Neutrophil (primary cell): ENCODE results near the gene JPH3.

Experiments
- H3K27ac ChIP-seq: fragments of 200-600 bp; sonication (generic); 2 replicates; pipeline ENCODE4 v1.5.1; 2016; ENCODE audit warnings: mild to moderate bottlenecking, moderate library complexity
- H3K27me3 ChIP-seq: fragments of 200-600 bp; sonication (generic); 2 replicates; pipeline ENCODE4 v1.6.0; 2016; ENCODE audit warnings: mild to moderate bottlenecking
- H3K36me3 ChIP-seq: fragments of 200-600 bp; sonication (generic); 2 replicates; pipeline ENCODE4 v1.5.1; 2017
- H3K4me1 ChIP-seq, 2 experiments: fragments of 200-600 bp in 1 of 2; sonication (generic) in 1 of 2; 1 replicate in 1 of 2; 2 replicates in 1 of 2; pipeline versions ENCODE4 v1.5.1 to v1.6.1; 2013 to 2016; ENCODE audit warnings: low read depth in 1 of 2, low read length in 1 of 2, mild to moderate bottlenecking in 1 of 2, moderate library complexity in 1 of 2; ENCODE audit not compliant: control insufficient read depth in 1 of 2, insufficient read depth in 1 of 2
- H3K4me3 ChIP-seq, 2 experiments: fragments of 200-600 bp in 1 of 2; sonication (generic) in 1 of 2; 1 replicate in 1 of 2; 2 replicates in 1 of 2; pipeline ENCODE4 v1.5.1; 2013 to 2016; ENCODE audit warnings: low read depth in 1 of 2, low read length in 1 of 2, mild to moderate bottlenecking in 1 of 2, moderate library complexity in 1 of 2
- H3K9me3 ChIP-seq: fragments of 200-600 bp; sonication (generic); 2 replicates; pipeline ENCODE4 v1.5.1; 2016
- CTCF ChIP-seq: fragments of 200-600 bp; sonication (generic); IDR thresholded peaks from 2 replicates; pipeline ENCODE4 v1.5.1; 2016; ENCODE audit warnings: antibody characterized with exemption

JPH3 gene

GRCh38 chr16:87684106-87684677 is 81.9 kb downstream of the JPH3 start:
- no peak for TF ChIP-seq CTCF
- H3K9me3 ChIP-seq, result no peaks in the 10 kb centered on the region
- no peaks in the 10 kb centered on the region for H3K27me3 ChIP-seq
- H3K4me3 ChIP-seq, result no peak overlapping the region
- no peak overlapping the region for H3K27ac ChIP-seq
- no peaks in the 10 kb centered on the region for H3K4me1 ChIP-seq
- no peaks in the 10 kb centered on the region for H3K36me3 ChIP-seq

- H3K27me3 ChIP-seq, result no peaks in the 10 kb centered on the region
These were observed 82.5 kb downstream of the JPH3 start for GRCh38 chr16:87684711-87685404.

GRCh38 chr16:87685405-87685755 is 83.1 kb downstream of the JPH3 start:
- no peak for TF ChIP-seq CTCF
- Histone ChIP-seq H3K27ac (no peak overlapping the region), H3K36me3 (no peaks in the 10 kb centered on the region), H3K4me3 (no peak overlapping the region), H3K4me1 (no peaks in the 10 kb centered on the region), H3K9me3 (no peaks in the 10 kb centered on the region), H3K27me3 (no peaks in the 10 kb centered on the region)

More at GRCh38 chr16:87684711-87685404, 82.5 kb downstream of the JPH3 start:
- no peaks in the 10 kb centered on the region for H3K36me3 ChIP-seq
- no peak overlapping the region for H3K27ac ChIP-seq
- no peaks in the 10 kb centered on the region for H3K4me1 ChIP-seq
- H3K4me3 ChIP-seq, result no peak overlapping the region
- TF ChIP-seq CTCF, result no peak
- no peaks in the 10 kb centered on the region for H3K9me3 ChIP-seq

- H3K4me3 ChIP-seq, result no peak overlapping the region
- H3K9me3 ChIP-seq, result no peaks in the 10 kb centered on the region
- no peaks in the 10 kb centered on the region for H3K27me3 ChIP-seq
- H3K4me1 ChIP-seq, result no peaks in the 10 kb centered on the region
- no peak overlapping the region for H3K27ac ChIP-seq
- no peak for TF ChIP-seq CTCF
- no peaks in the 10 kb centered on the region for H3K36me3 ChIP-seq
These were observed 83.5 kb downstream of the JPH3 start for GRCh38 chr16:87685766-87686165.

GRCh38 chr16:87686697-87687096 is 84.4 kb downstream of the JPH3 start:
- Histone ChIP-seq H3K36me3 (no peaks in the 10 kb centered on the region), H3K4me3 (no peak overlapping the region), H3K27ac (no peak overlapping the region), H3K4me1 (no peaks in the 10 kb centered on the region), H3K27me3 (peaks cover 6% of the 10 kb centered on the region), H3K9me3 (no peaks in the 10 kb centered on the region)
- no peak for TF ChIP-seq CTCF
